NCI-H82 treated with DMSO at 0.1 percent for 48 hours (cell line): Measurements from ENCODE around the gene SMC1B.
"Not testable (repeated sequence)": the region's sequence is repeated elsewhere in the genome, so short reads cannot be mapped to it uniquely, and the experiment has no call there.

Source experiments
- DNase-seq: peaks from one replicate; lab custom pipeline; 2025; ENCODE audit not compliant: unreplicated experiment; lab: John Stamatoyannopoulos, UW

SMC1B gene

GRCh38 chr22:45413368-45414211, at the start of gene SMC1B, which contains the start of gene RIBC2:
Gene SMC1B, minus strand, starts transcription at chr22:45413599. Its CDS starts 32 bp downstream, at chr22:45413567.
Gene RIBC2, plus strand, starts transcription at chr22:45413693. Its CDS starts 194 bp downstream, at chr22:45413887.
- DNase-seq = no peak

GRCh38 chr22:45462034-45462655, 48.7 kb upstream of the SMC1B start:
- no peak for DNase-seq

- DNase-seq = no peak
Observed at GRCh38 chr22:45460288-45461109, 47.1 kb upstream of the SMC1B start.

GRCh38 chr22:45459235-45459634, 45.8 kb upstream of the SMC1B start:
- DNase-seq = no peak

GRCh38 chr22:45458532-45458931, 45.1 kb upstream of the SMC1B start:
- no peak for DNase-seq

GRCh38 chr22:45456811-45457210, 43.4 kb upstream of the SMC1B start:
- DNase-seq = no peak

- no peak for DNase-seq
Observed at GRCh38 chr22:45455621-45456020, 42.2 kb upstream of the SMC1B start.

GRCh38 chr22:45455212-45455611, 41.8 kb upstream of the SMC1B start:
- DNase-seq = no peak

- DNase-seq = no peak
Observed at GRCh38 chr22:45454275-45454674, 40.9 kb upstream of the SMC1B start.

GRCh38 chr22:45453764-45454163, 40.4 kb upstream of the SMC1B start:
- no peak for DNase-seq

- DNase-seq = no peak
Observed at GRCh38 chr22:45452565-45453379, 39.4 kb upstream of the SMC1B start.

- no peak for DNase-seq
Observed at GRCh38 chr22:45451972-45452371, 38.6 kb upstream of the SMC1B start.

GRCh38 chr22:45450921-45451651, 37.7 kb upstream of the SMC1B start:
- no peak for DNase-seq

- no peak for DNase-seq
Observed at GRCh38 chr22:45450101-45450785, 36.8 kb upstream of the SMC1B start.

- DNase-seq = not testable (repeated sequence)
Observed at GRCh38 chr22:45449442-45449841, 36.0 kb upstream of the SMC1B start.

GRCh38 chr22:45448431-45448830, 35.0 kb upstream of the SMC1B start:
- no peak for DNase-seq

GRCh38 chr22:45447596-45447995, 34.2 kb upstream of the SMC1B start:
- DNase-seq = not testable (repeated sequence)

- DNase-seq = no peak
Observed at GRCh38 chr22:45446216-45446615, 32.8 kb upstream of the SMC1B start.

- no peak for DNase-seq
Observed at GRCh38 chr22:45445031-45445710, 31.8 kb upstream of the SMC1B start.
